IMR-90 (cell line): ENCODE measurements around the gene RARB. TPM values are rescaled to one million over a fixed set of nuclear protein-coding genes. Genes with fewer than 3 reads are reported as not detected.

Experiments used
- ATAC-seq: fragments of 200-7000 bp; cut with Tn5 transposase; 2 replicates; pipeline ENCODE4 v1.9.1; 2020; ENCODE audit warnings: low read depth, mild to moderate bottlenecking, moderate library complexity
- BruUV-seq: library from RNA; stranded (reverse); fragments of 400-500 nt; replicated peaks from 2 replicates; lab custom pipeline; 2021; lab: Mats Ljungman, UMichigan
- CTCF ChIA-PET: fragments of 300-600 bp; formaldehyde crosslinking; extraction: SDS; loops from one replicate; lab custom pipeline; 2021; ENCODE audit warnings: antibody characterized with exemption; lab: Yijun Ruan, JAX
- POLR2A ChIA-PET: fragments of 300-600 bp; sonication (Branson Sonifier 250); formaldehyde crosslinking; loops from one replicate; lab custom pipeline; 2022; ENCODE audit warnings: antibody characterized with exemption; ENCODE audit not compliant: unreplicated experiment; lab: Charles Lee
- DNase-seq: peaks from one replicate; pipeline ENCODE4 v3.0.0; 2013
- H2AFZ ChIP-seq: replicated peaks from 2 replicates; pipeline ENCODE3; 2013; ENCODE audit warnings: low read length, mild to moderate bottlenecking; ENCODE audit not compliant: poor library complexity
- H2AK5ac ChIP-seq: 2 replicates; pipeline ENCODE4 v1.6.1; 2013; ENCODE audit warnings: low read depth, low read length, inconsistent platforms
- H2AK9ac ChIP-seq: replicated peaks from 2 replicates; pipeline ENCODE3; 2013; ENCODE audit warnings: mild to moderate bottlenecking, low read depth, low read length, moderate library complexity; ENCODE audit not compliant: poor library complexity
- H2BK120ac ChIP-seq: 2 replicates; pipeline ENCODE4 v1.6.1; 2013; ENCODE audit warnings: low read depth, low read length, inconsistent platforms
- H2BK15ac ChIP-seq: 3 replicates; pipeline ENCODE4 v1.6.1; 2013; ENCODE audit warnings: low read depth, low read length, inconsistent platforms
- H2BK20ac ChIP-seq: 2 replicates; pipeline ENCODE4 v1.6.1; 2013; ENCODE audit warnings: low read depth, mild to moderate bottlenecking, inconsistent platforms, low read length, moderate library complexity
- H2BK5ac ChIP-seq: 2 replicates; pipeline ENCODE4 v1.6.1; 2013; ENCODE audit warnings: mild to moderate bottlenecking, low read depth, low read length, inconsistent platforms; ENCODE audit not compliant: poor library complexity, severe bottlenecking
- H3K14ac ChIP-seq: replicated peaks from 2 replicates; pipeline ENCODE4 v1.6.1; 2013; ENCODE audit warnings: low read depth, low read length, inconsistent platforms
- H3K18ac ChIP-seq: 2 replicates; pipeline ENCODE4 v1.6.1; 2013; ENCODE audit warnings: low read depth, low read length, control low read depth
- H3K23ac ChIP-seq: 2 replicates; pipeline ENCODE4 v1.6.1; 2013; ENCODE audit warnings: low read depth, low read length, inconsistent platforms
- H3K27ac ChIP-seq: 2 replicates; pipeline ENCODE4 v1.5.1; 2013; ENCODE audit warnings: mild to moderate bottlenecking, control low read depth, low read length; ENCODE audit not compliant: insufficient read depth
- H3K27me3 ChIP-seq: 2 replicates; pipeline ENCODE4 v1.6.1; 2013; ENCODE audit warnings: low read length; ENCODE audit not compliant: control insufficient read depth, insufficient read depth
- H3K36me3 ChIP-seq: 2 replicates; pipeline ENCODE4 v1.6.1; 2013; ENCODE audit warnings: low read length, mixed read lengths; ENCODE audit not compliant: control insufficient read depth, insufficient read depth
- H3K4ac ChIP-seq: 2 replicates; pipeline ENCODE4 v1.6.1; 2013; ENCODE audit warnings: low read depth, low read length, inconsistent platforms
- H3K4me1 ChIP-seq: 2 replicates; pipeline ENCODE4 v1.6.1; 2013; ENCODE audit warnings: low read length, mixed read lengths; ENCODE audit not compliant: control insufficient read depth, insufficient read depth
- H3K4me2 ChIP-seq: 2 replicates; pipeline ENCODE4 v1.6.1; 2013; ENCODE audit warnings: low read depth, mild to moderate bottlenecking, control low read depth, low read length, moderate library complexity
- H3K4me3 ChIP-seq: 2 replicates; pipeline ENCODE4 v1.5.1; 2013; ENCODE audit warnings: low read depth, mild to moderate bottlenecking, control low read depth, low read length, moderate library complexity; ENCODE audit not compliant: insufficient read depth
- H3K56ac ChIP-seq: 2 replicates; pipeline ENCODE4 v1.6.1; 2013; ENCODE audit warnings: low read length, inconsistent platforms; ENCODE audit not compliant: insufficient read depth; ENCODE audit errors: extremely low read depth
- H3K79me1 ChIP-seq, 2 experiments: 2 replicates each; pipeline ENCODE4 v1.6.1; 2013; ENCODE audit warnings: low read length in 2 of 2, inconsistent platforms in 1 of 2, low read depth in 1 of 2
- H3K9ac ChIP-seq: 2 replicates; pipeline ENCODE4 v1.6.1; 2013; ENCODE audit warnings: low read depth, low read length, control low read depth
- H3K9me1 ChIP-seq: 2 replicates; pipeline ENCODE4 v1.6.1; 2013; ENCODE audit warnings: low read length, inconsistent platforms; ENCODE audit not compliant: insufficient read depth
- H3K9me3 ChIP-seq: 2 replicates; pipeline ENCODE4 v1.6.1; 2013; ENCODE audit warnings: low read length; ENCODE audit not compliant: control insufficient read depth, insufficient read depth
- H4K20me1 ChIP-seq: 2 replicates; pipeline ENCODE4 v1.6.1; 2013; ENCODE audit warnings: low read length, inconsistent platforms; ENCODE audit not compliant: insufficient read depth
- H4K5ac ChIP-seq: 2 replicates; pipeline ENCODE4 v1.6.1; 2013; ENCODE audit warnings: mild to moderate bottlenecking, low read depth, low read length, control low read depth
- H4K8ac ChIP-seq, 2 experiments: 2 replicates each; pipeline ENCODE4 v1.6.1; 2013; ENCODE audit warnings: low read depth in 2 of 2, low read length in 2 of 2, control low read depth in 1 of 2, inconsistent platforms in 1 of 2
- H4K91ac ChIP-seq: 2 replicates; pipeline ENCODE4 v1.6.1; 2013; ENCODE audit warnings: low read depth, low read length, inconsistent platforms; ENCODE audit not compliant: insufficient read depth
- RFX5 ChIP-seq: IDR thresholded peaks from 2 replicates; pipeline ENCODE4 v1.8.0; 2012; ENCODE audit warnings: low read depth, mild to moderate bottlenecking, low read length, moderate library complexity
- WGBS, 2 experiments: methylation state at CpG; one replicate each; pipeline versions ENCODE4 v1.1.5 to v1.1.7; 2013; ENCODE audit warnings: missing lambda C conversion rate in 2 of 2; ENCODE audit not compliant: insufficient read length in 1 of 2; ENCODE audit errors: extremely low coverage in 2 of 2; 5-methylcytosine and 5-hydroxymethylcytosine counted together
- dilution Hi-C: fragments of 300-500 bp; cut with HindIII; formaldehyde crosslinking; loops from one replicate; pipeline ENCODE4 v1.14.3; 2018; ENCODE audit warnings: low sequenced_read_pairs; ENCODE audit not compliant: unreplicated experiment
- in situ Hi-C: fragments of 300-500 bp; cut with MboI; formaldehyde crosslinking; loops from 3 replicates; pipeline ENCODE4 v1.14.3; 2019; ENCODE audit warnings: low sequenced_read_pairs, inconsistent platforms, mixed read lengths
- intact Hi-C: fragments of 100-400 bp; cut with micrococcal nuclease; formaldehyde crosslinking; loops from 2 replicates; pipeline ENCODE4 v1.10.0; 2022
- polyA plus RNA-seq, 3 experiments: library from polyadenylated mRNA; depleted of rRNA; stranded (reverse); fragments of >200 nt; gene quantifications; 2 replicates each; pipeline ENCODE4 v1.2.3, GENCODE V29; 2012; ENCODE audit warnings: low replicate concordance in 1 of 3
- total RNA-seq: library from RNA; depleted of rRNA; stranded (reverse); fragments of >200 nt; gene quantifications from 2 replicates; pipeline ENCODE4 v1.2.3, GENCODE V29; 2012
- TF ChIP-seq, protein P1 (sequence below): fragments of 150-350 bp; IDR thresholded peaks from 2 replicates; pipeline ENCODE4 v1.6.1; 2017; ENCODE audit warnings: mild to moderate bottlenecking, antibody characterized with exemption, low read length, low read depth
- TF ChIP-seq, protein P2 (sequence below): conservative IDR thresholded peaks from 2 replicates; pipeline ENCODE4 v1.5.1; 2012; ENCODE audit warnings: mild to moderate bottlenecking, low read depth, low read length, improper control_type of control experiment

Gene RARB
- total and polyA plus RNA-seq, 2 of the 4 experiments (the other 2 are of a cell fraction): 0.53 to 1.4 TPM

DNA sequence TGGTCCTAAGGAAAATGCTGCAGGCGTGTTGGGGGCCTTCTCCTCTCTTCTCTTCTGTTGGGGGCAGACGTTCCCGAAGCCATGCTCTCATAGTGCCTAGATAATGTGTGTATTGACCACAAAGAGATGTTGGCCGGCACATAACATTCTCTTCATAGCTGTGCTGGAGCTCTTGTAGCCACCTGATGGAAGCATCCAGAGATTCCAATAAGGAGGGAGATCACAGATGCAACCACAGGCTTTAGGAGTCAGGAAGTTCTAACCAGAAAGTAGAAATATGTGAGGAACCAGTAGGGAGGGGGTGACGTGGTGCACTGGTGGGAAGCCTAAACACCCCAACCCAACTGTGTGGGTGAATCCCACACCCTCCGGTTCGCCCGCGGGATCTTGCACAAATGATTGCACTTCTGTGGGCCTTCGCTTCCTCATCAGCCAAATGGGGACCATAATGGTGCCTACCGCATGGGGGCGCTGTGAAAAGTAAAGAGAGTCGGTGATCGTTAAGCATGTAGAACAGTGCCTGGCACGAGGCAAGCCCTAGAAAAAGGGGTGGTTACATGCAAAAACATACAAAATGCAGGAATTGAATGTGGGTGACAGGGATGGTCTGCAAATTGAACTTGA lies 148.9 kb downstream of the RARB start:
- POLR2A ChIA-PET: no interaction called here
- 100% methylated on average over 3 of the region's 15 CpGs; no CpG with 5 or more reads in 1 of the 2 experiments for WGBS, 2 experiments
- Histone ChIP-seq H3K4me3 (no peak overlapping the region), H2AK9ac (no peak overlapping the region), H2AK5ac (no peak overlapping the region), H3K36me3 (no peaks in the 10 kb centered on the region), H3K14ac (no peak overlapping the region), H2BK120ac (no peak overlapping the region), H3K18ac (no peak overlapping the region), H3K4me1 (peaks cover 14% of the 10 kb centered on the region), H2AFZ (no peak overlapping the region), H2BK15ac (no peak overlapping the region), H3K56ac (no peak overlapping the region), H3K23ac (no peak overlapping the region), H3K27ac (no peak overlapping the region), H2BK5ac (no peak overlapping the region), H2BK20ac (no peak overlapping the region), H4K91ac (no peak overlapping the region), H3K27me3 (no peaks in the 10 kb centered on the region), H3K9me3 (no peaks in the 10 kb centered on the region), H4K5ac (no peak overlapping the region), H4K8ac (no peak overlapping the region), H3K9ac (no peak overlapping the region), H3K4me2 (no peak overlapping the region), H3K79me1 (no peaks in the 10 kb centered on the region), H3K4ac (no peak overlapping the region), H3K9me1 (peaks cover 14% of the 10 kb centered on the region), H4K20me1 (no peaks in the 10 kb centered on the region)
- DNase-seq (no peak), ATAC-seq (no peak)
- dilution Hi-C loops: no loop called here
- no peak for TF ChIP-seq RFX5
- TF ChIP-seq, protein P1, sequence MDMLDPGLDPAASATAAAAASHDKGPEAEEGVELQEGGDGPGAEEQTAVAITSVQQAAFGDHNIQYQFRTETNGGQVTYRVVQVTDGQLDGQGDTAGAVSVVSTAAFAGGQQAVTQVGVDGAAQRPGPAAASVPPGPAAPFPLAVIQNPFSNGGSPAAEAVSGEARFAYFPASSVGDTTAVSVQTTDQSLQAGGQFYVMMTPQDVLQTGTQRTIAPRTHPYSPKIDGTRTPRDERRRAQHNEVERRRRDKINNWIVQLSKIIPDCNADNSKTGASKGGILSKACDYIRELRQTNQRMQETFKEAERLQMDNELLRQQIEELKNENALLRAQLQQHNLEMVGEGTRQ: no peak
- TF ChIP-seq, protein P2, sequence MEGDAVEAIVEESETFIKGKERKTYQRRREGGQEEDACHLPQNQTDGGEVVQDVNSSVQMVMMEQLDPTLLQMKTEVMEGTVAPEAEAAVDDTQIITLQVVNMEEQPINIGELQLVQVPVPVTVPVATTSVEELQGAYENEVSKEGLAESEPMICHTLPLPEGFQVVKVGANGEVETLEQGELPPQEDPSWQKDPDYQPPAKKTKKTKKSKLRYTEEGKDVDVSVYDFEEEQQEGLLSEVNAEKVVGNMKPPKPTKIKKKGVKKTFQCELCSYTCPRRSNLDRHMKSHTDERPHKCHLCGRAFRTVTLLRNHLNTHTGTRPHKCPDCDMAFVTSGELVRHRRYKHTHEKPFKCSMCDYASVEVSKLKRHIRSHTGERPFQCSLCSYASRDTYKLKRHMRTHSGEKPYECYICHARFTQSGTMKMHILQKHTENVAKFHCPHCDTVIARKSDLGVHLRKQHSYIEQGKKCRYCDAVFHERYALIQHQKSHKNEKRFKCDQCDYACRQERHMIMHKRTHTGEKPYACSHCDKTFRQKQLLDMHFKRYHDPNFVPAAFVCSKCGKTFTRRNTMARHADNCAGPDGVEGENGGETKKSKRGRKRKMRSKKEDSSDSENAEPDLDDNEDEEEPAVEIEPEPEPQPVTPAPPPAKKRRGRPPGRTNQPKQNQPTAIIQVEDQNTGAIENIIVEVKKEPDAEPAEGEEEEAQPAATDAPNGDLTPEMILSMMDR: no peak
- intact Hi-C loops: no loop called here
- BruUV-seq: no TSS peak
- in situ Hi-C loops: loop anchor here (25.0 kb wide), 1 partner anchor 1315 kb away; no protein-coding TSS in a partner anchor
- CTCF ChIA-PET: no interaction called here
